GM20000 (cell line): ENCODE measurements around the gene NFATC4.

Experiments used
- DNase-seq: peaks from one replicate; pipeline ENCODE4 v3.0.0; 2012; ENCODE audit warnings: low spot score
- CTCF ChIP-seq: IDR thresholded peaks from 2 replicates; pipeline ENCODE4 v1.5.1; 2012; ENCODE audit warnings: mild to moderate bottlenecking, control low read depth; ENCODE audit errors: extremely low read depth, missing control alignments

Gene NFATC4

GRCh38 chr14:24408764-24409163, 40.8 kb downstream of the NFATC4 start:
- TF ChIP-seq CTCF = no peak
- no peak for DNase-seq

GRCh38 chr14:24409192-24409591, 41.2 kb downstream of the NFATC4 start:
- no peak for DNase-seq
- TF ChIP-seq CTCF = no peak

GRCh38 chr14:24409956-24410355, 42.0 kb downstream of the NFATC4 start:
- no peak for TF ChIP-seq CTCF

GRCh38 chr14:24411443-24412389, 43.7 kb downstream of the NFATC4 start:
- peak; percentile 73 for DNase-seq
- TF ChIP-seq CTCF = peak; percentile 56

More at GRCh38 chr14:24409956-24410355, 42.0 kb downstream of the NFATC4 start:
- DNase-seq = no peak

- no peak for TF ChIP-seq CTCF
- no peak for DNase-seq
These were observed 46.1 kb downstream of the NFATC4 start for GRCh38 chr14:24414077-24414476.

- no peak for TF ChIP-seq CTCF
- no peak for DNase-seq
These were observed 46.9 kb downstream of the NFATC4 start for GRCh38 chr14:24414732-24415420.

GRCh38 chr14:24415421-24416253, 47.7 kb downstream of the NFATC4 start:
- TF ChIP-seq CTCF = no peak
- DNase-seq = no peak
